Neural progenitor cell (in vitro differentiated cells): Measurements from ENCODE around the gene SLC25A27. TPM values are rescaled to one million over a fixed set of nuclear protein-coding genes. Genes with fewer than 3 reads are reported as not detected.

ENCODE experiments used
- DNase-seq: peaks from one replicate; pipeline ENCODE4 v3.0.0-alpha.2; 2016; ENCODE audit warnings: low spot score
- H2AFZ ChIP-seq: fragments of 200-600 bp; sonication (generic); replicated peaks from 2 replicates; pipeline ENCODE4 v1.6.1; 2016; ENCODE audit warnings: antibody characterized with exemption
- H3F3A ChIP-seq: fragments of 200-600 bp; sonication (generic); 2 replicates; pipeline ENCODE4 v1.6.1; 2016; ENCODE audit warnings: antibody characterized with exemption, low read depth
- H3K27ac ChIP-seq: fragments of 200-600 bp; sonication (generic); 2 replicates; pipeline ENCODE4 v1.5.1; 2016; ENCODE audit warnings: mild to moderate bottlenecking
- H3K27me3 ChIP-seq: fragments of 200-600 bp; sonication (generic); 2 replicates; pipeline ENCODE4 v1.6.1; 2016; ENCODE audit warnings: mild to moderate bottlenecking, moderate library complexity
- H3K36me3 ChIP-seq: fragments of 200-600 bp; sonication (generic); 2 replicates; pipeline ENCODE4 v1.5.1; 2016
- H3K4me1 ChIP-seq: fragments of 200-600 bp; sonication (generic); 2 replicates; pipeline ENCODE4 v1.6.1; 2016; ENCODE audit warnings: mixed run types
- H3K4me2 ChIP-seq: fragments of 200-600 bp; sonication (generic); 2 replicates; pipeline ENCODE4 v1.6.1; 2016
- H3K4me3 ChIP-seq: fragments of 200-600 bp; sonication (generic); 2 replicates; pipeline ENCODE4 v1.5.1; 2016
- H3K79me2 ChIP-seq: fragments of 200-600 bp; sonication (generic); 2 replicates; pipeline ENCODE4 v1.6.1; 2016; ENCODE audit warnings: low read depth
- H3K9ac ChIP-seq: fragments of 200-600 bp; sonication (generic); 2 replicates; pipeline ENCODE4 v1.6.1; 2016
- H3K9me3 ChIP-seq: fragments of 200-600 bp; sonication (generic); 2 replicates; pipeline ENCODE4 v1.5.1; 2016; ENCODE audit warnings: low read depth
- H4K20me1 ChIP-seq: fragments of 200-600 bp; sonication (generic); 2 replicates; pipeline ENCODE4 v1.6.1; 2016; ENCODE audit warnings: low read depth
- H3K27ac Mint-ChIP-seq: 3 replicates; pipeline ENCODE4 v1.8.0; 2021; ENCODE audit warnings: mixed read lengths
- H3K27me3 Mint-ChIP-seq: 2 replicates; pipeline ENCODE4 v1.8.0; 2022; ENCODE audit warnings: low read depth, mild to moderate bottlenecking, inconsistent platforms, moderate library complexity, mixed read lengths; ENCODE audit not compliant: insufficient read depth
- H3K36me3 Mint-ChIP-seq: 3 replicates; pipeline ENCODE4 v1.8.0; 2021; ENCODE audit warnings: mixed read lengths
- H3K4me1 Mint-ChIP-seq: 3 replicates; pipeline ENCODE4 v1.8.0; 2021; ENCODE audit warnings: mixed read lengths
- H3K4me3 Mint-ChIP-seq: 3 replicates; pipeline ENCODE4 v1.8.0; 2021; ENCODE audit warnings: mild to moderate bottlenecking, moderate library complexity, mixed read lengths
- H3K9me3 Mint-ChIP-seq: 3 replicates; pipeline ENCODE4 v1.8.0; 2020; ENCODE audit warnings: mixed read lengths
- EZH2 ChIP-seq: fragments of 200-600 bp; sonication (generic); IDR thresholded peaks from 2 replicates; pipeline ENCODE4 v1.6.1; 2017; ENCODE audit warnings: antibody characterized with exemption, mild to moderate bottlenecking, moderate library complexity
- EZH2phosphoT487 ChIP-seq: fragments of 200-600 bp; sonication (generic); IDR thresholded peaks from 2 replicates; pipeline ENCODE4 v1.6.1; 2017; ENCODE audit warnings: antibody characterized with exemption
- total RNA-seq: library from RNA; depleted of rRNA; stranded (reverse); fragments of >200 nt; gene quantifications from 2 replicates; pipeline ENCODE4 v1.2.3, GENCODE V29; 2015; ENCODE audit warnings: low replicate concordance
- TF ChIP-seq, protein P1 (sequence below): fragments of 200-600 bp; sonication (generic); IDR thresholded peaks from 2 replicates; pipeline ENCODE4 v1.5.1; 2017; ENCODE audit warnings: antibody characterized with exemption, mild to moderate bottlenecking

SLC25A27 gene
- total RNA-seq, 1 donor from 2014 or later, result 47.7 TPM

DNA sequence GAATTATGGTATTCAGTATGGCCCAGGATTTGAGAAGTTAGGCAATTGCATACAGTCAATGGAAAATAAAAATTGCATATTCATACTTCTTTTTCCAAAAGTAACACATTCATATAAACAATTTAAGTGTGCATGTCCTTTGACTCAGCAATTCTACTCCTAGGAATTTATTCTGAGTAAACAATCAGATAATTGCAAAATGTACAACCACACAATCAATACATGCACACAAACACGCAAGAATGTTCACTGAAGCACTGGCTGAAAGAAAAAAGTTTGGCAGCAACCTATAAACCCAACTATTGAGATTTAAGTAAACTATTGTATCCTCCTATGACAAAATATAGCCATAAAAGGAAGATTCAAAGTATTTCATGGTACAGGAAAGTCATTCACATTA is 1.8 kb upstream of the SLC25A27 start:
- H3K36me3 ChIP-seq, result no peaks in the 10 kb centered on the region
- no peaks in the 10 kb centered on the region for H3K9me3 ChIP-seq
- Mint-ChIP-seq H3K36me3 (no peaks in the 10 kb centered on the region), H3K4me3 (peak overlapping the region; percentile 94), H3K27me3 (peaks cover 2% of the 10 kb centered on the region), H3K4me1 (peaks cover 20% of the 10 kb centered on the region), H3K27ac (no peak overlapping the region), H3K9me3 (no peaks in the 10 kb centered on the region)
- no peak overlapping the region for H3K27ac ChIP-seq
- H2AFZ ChIP-seq, result no peak overlapping the region
- DNase-seq, result no peak
- peaks cover 11% of the 10 kb centered on the region for H4K20me1 ChIP-seq
- peaks cover 18% of the 10 kb centered on the region for H3K27me3 ChIP-seq
- H3F3A ChIP-seq, result no peaks in the 10 kb centered on the region
- H3K4me2 ChIP-seq, result peak overlapping the region; percentile 90
- no peak overlapping the region for H3K9ac ChIP-seq
- peaks cover 14% of the 10 kb centered on the region for H3K79me2 ChIP-seq
- TF ChIP-seq, protein P1, sequence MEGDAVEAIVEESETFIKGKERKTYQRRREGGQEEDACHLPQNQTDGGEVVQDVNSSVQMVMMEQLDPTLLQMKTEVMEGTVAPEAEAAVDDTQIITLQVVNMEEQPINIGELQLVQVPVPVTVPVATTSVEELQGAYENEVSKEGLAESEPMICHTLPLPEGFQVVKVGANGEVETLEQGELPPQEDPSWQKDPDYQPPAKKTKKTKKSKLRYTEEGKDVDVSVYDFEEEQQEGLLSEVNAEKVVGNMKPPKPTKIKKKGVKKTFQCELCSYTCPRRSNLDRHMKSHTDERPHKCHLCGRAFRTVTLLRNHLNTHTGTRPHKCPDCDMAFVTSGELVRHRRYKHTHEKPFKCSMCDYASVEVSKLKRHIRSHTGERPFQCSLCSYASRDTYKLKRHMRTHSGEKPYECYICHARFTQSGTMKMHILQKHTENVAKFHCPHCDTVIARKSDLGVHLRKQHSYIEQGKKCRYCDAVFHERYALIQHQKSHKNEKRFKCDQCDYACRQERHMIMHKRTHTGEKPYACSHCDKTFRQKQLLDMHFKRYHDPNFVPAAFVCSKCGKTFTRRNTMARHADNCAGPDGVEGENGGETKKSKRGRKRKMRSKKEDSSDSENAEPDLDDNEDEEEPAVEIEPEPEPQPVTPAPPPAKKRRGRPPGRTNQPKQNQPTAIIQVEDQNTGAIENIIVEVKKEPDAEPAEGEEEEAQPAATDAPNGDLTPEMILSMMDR, result no peak
- TF ChIP-seq EZH2, result no peak
- TF ChIP-seq EZH2phosphoT487, result no peak
- H3K4me1 ChIP-seq, result peaks cover 22% of the 10 kb centered on the region
- H3K4me3 ChIP-seq, result peak overlapping the region; percentile 85

DNA sequence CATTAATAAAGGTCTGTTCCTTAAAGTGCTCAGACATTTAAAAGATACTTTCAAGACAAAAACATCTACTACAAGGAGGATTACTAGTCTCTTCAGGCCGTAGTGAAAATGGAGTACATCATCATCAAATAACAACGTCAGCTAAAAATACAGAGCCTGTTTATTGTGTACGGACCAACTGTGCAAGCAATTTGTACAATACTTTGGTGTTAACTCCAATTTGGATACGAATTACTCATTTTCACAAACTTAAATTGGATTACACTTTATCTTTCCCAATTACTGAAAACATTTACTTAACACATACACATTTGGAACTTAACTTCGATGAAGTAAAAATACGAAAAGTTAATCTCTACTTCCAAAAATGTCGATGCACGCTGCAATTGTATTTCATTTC is 959 bp upstream of the SLC25A27 start:
- peak overlapping the region; percentile 29 for H3K9ac ChIP-seq
- peak overlapping the region; percentile 85 for H3K4me3 ChIP-seq
- H3K27ac ChIP-seq, result no peak overlapping the region
- peak overlapping the region; percentile 94 for H3K4me3 Mint-ChIP-seq
- H4K20me1 ChIP-seq, result peaks cover 11% of the 10 kb centered on the region
- H2AFZ ChIP-seq, result peak overlapping the region; percentile 98
- H3K9me3 Mint-ChIP-seq, result no peaks in the 10 kb centered on the region
- TF ChIP-seq EZH2 (no peak), EZH2phosphoT487 (no peak)
- TF ChIP-seq, protein P1, result no peak
- H3K36me3 Mint-ChIP-seq, result no peaks in the 10 kb centered on the region
- no peak for DNase-seq
- no peak overlapping the region for H3K27ac Mint-ChIP-seq
- H3K27me3 Mint-ChIP-seq, result peaks cover 2% of the 10 kb centered on the region
- H3K27me3 ChIP-seq, result peaks cover 18% of the 10 kb centered on the region
- H3K79me2 ChIP-seq, result peaks cover 14% of the 10 kb centered on the region
- H3F3A ChIP-seq, result no peaks in the 10 kb centered on the region
- peak overlapping the region; percentile 90 for H3K4me2 ChIP-seq
- H3K9me3 ChIP-seq, result no peaks in the 10 kb centered on the region
- H3K4me1 ChIP-seq, result peaks cover 22% of the 10 kb centered on the region
- H3K36me3 ChIP-seq, result no peaks in the 10 kb centered on the region
- H3K4me1 Mint-ChIP-seq, result peaks cover 20% of the 10 kb centered on the region

DNA sequence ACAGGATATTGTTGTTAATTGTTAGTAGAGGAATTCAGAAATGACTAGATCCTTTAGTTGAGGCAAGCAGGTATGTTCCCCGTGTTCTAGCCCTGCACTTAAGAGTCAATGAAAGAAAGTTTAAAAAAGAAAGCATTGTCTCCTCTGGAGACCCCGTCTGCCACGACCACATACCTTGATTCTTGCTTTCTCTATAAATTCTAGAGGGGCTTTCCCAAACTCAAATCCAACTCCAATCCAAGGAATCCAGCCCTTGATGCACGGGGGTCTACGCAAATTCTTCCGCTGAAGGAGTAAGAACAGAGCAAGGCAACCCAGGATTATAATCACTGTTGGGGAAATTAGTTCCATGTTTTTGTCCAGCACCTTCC is 558 bp upstream of the SLC25A27 start:
- Histone ChIP-seq H2AFZ (peak overlapping the region; percentile 98), H3F3A (no peaks in the 10 kb centered on the region), H3K36me3 (no peaks in the 10 kb centered on the region), H3K79me2 (peaks cover 14% of the 10 kb centered on the region), H3K27ac (no peak overlapping the region), H3K9me3 (no peaks in the 10 kb centered on the region), H3K4me3 (peak overlapping the region; percentile 85), H4K20me1 (peaks cover 11% of the 10 kb centered on the region), H3K27me3 (peaks cover 18% of the 10 kb centered on the region), H3K4me1 (peaks cover 22% of the 10 kb centered on the region), H3K4me2 (peak overlapping the region; percentile 90), H3K9ac (peak overlapping the region; percentile 29)
- TF ChIP-seq EZH2 (no peak), EZH2phosphoT487 (no peak)
- TF ChIP-seq, protein P1, result no peak
- peaks cover 20% of the 10 kb centered on the region for H3K4me1 Mint-ChIP-seq
- H3K9me3 Mint-ChIP-seq, result no peaks in the 10 kb centered on the region
- H3K27me3 Mint-ChIP-seq, result no peaks in the 10 kb centered on the region
- H3K27ac Mint-ChIP-seq, result no peak overlapping the region
- peak overlapping the region; percentile 94 for H3K4me3 Mint-ChIP-seq
- no peaks in the 10 kb centered on the region for H3K36me3 Mint-ChIP-seq
- no peak for DNase-seq
